Stimulated activated CD8-positive, alpha-beta memory T cell treated with anti-CD3 and anti-CD28 coated beads, Interleukin-7, amount 100 ng/mL, for 24 hours (primary cell): ENCODE data around the gene CACTIN.
A peak's percentile ranks its signal among the peaks of the same experiment; 100 is the strongest.
"Not testable (repeated sequence)": the region's sequence is repeated elsewhere in the genome, so short reads cannot be mapped to it uniquely, and the experiment has no call there.

ENCODE experiments used
- DNase-seq: peaks from one replicate; pipeline ENCODE4 v3.0.0-alpha.2; 2020; ENCODE audit warnings: low read depth

Gene CACTIN

DNA sequence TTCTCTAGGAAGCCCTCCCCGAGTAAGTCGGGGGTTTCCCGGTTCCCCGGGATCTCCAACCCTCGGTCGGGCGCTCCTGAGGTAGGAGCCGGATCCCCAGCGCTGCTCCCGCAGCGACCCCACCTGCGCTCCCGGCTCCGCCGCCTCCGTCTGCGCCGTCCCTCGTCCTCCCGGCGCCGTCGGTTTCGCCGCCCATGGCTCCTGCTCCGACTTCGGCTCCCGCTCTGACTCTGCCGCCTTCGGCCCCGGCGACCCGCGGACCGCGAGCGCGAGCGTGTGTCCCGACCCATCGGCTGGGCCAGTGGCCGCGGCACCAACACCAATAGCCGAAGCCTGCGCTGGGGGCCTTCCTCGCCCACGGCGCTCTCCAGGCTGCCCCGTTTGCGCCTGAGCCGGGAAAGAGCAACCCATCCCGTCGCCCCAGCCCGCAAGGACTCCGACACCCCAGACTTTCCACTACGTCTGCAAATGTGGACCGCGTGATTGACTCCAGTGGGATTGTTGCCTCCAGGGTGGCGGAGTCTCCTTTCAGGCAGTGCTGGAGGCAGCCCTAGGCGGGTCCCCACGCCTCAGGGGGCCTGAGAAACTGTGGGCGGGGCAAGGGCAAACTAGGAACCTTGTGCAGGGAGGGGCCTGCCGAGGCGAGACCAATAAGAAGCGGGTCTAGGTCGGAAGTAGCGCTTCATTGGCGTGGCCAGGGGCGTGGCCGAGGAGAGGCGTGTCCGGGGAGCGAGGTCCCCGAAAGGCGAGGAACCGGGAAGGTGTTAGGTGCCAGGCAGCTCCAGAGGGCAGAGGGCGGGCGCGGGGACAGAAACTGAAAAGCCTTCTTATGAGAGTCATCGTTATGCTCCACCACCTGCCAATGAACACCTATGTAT, at the start of gene CACTIN:
TSS of gene CACTIN (minus strand) at position 318 of the 878 bp plus-strand sequence. CDS start at position 290, 28 bp downstream.
- peak; percentile 97 for DNase-seq

DNA sequence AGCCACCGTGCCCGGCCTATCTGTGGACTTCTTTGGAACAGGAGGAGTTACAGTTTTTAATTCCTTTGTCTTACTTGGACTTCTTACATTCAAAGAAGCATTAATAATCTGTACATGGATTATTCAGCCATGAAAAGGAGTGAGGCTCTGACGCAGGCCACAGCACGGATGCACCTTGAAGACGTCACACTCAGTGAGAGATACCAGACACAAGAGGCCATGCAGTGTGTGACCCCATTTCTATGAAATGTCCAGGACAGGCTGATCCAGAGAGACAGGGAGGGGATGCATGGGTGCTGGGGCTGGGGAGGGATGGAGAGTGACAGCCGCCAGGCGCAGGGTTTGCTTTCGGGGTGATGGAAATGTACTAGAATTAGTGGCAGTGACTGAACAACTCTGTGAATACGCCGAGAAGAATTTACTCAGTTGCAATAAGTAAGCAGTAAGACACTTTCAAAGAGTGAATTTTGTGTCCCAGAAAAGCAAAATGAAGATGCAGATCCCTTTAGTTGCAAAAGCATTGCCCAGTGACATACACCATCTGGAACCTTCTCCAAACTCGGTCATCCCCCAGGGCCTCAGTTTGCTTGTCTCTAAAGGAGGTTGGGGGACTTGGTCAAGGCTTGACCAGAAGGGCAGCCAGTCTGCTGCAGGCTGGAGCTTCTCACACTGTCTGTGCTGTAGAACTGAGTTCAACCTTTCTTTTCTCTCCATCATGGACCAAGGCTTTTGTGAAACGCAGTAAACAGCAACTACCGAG, 48.4 kb upstream of the CACTIN start:
- DNase-seq, result no peak

DNA sequence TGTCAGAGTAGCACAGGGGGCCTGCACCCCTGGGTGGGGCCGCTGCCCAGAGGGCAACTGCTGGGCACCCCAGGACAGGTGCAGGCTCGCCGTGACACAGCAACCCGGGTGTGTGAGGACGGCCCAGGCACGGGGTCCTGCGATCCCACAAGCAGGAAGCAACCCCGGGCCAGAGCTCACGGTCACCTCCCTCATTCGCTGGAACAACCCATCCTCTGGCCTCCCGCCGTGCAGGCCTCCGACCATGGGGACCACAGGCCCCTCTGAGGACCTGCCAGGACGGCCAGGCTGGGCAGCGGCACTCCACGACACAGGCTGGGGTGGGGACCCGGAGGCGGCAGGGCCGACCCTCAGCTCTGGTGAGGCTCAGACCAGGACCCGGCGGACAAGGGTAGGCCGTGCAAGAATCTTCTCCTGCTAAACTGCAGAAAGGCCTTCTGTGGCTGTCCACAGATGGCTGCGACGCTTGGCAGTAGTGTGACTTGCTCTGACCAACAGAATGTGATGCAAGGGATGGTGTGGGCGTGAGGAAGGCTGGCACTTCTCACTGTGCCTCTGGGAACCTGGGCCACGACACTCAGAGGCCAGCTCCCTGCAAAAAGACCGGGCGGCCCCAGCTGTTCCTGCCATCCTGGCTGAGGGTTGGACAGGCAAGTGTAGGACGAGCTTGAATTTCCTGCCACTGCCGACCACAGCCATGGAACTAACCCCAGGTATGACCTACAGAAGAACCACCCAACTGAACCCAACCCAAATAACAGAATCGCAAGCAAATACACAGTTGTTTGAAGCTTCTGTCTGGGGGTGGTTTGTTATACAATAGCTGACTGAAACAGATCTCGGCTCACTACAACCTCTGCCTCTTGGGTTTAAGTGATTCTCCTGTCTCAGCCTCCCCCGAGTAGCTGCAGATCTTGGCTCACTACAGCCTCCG, 47.2 kb upstream of the CACTIN start:
- DNase-seq, result no peak

DNA sequence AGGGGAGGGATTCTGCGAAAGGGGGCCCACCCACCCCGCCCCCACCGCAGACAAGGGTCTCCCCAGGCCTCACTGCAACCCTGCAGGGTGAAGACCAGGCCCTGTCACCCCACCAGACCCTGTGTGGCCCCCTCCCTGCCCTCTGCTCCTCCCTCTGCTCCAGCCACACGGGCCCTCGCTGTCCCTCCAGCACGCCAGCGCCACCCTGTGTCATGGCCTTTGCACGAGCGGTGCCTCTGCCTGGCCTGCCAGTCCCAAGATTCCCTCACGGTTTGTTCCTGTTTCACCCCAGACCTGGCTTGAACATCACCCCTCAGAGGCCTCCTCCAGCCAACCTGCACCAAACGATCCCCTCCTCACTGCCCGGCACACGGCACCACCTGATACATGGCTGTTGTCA, 46.4 kb upstream of the CACTIN start:
- DNase-seq, result no peak

DNA sequence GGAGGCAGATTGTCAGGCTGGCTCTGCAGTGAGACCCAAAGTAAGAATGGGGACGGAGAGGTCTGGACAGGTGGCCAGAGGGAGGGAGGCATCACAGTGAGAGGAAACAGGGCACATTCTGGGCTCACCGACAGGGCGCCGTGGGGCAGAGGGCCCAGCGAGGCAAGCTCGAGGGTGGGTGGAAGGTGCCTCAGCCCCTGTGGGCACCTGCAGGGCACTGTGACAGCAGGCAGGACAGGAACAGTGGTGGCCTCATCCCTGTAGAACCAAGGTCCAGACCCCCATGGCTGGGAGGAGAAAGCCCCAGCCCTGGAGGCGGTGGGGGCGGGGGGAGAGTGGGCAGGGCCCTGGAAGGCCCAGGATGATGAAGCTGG, 46.0 kb upstream of the CACTIN start:
- DNase-seq, result no peak

DNA sequence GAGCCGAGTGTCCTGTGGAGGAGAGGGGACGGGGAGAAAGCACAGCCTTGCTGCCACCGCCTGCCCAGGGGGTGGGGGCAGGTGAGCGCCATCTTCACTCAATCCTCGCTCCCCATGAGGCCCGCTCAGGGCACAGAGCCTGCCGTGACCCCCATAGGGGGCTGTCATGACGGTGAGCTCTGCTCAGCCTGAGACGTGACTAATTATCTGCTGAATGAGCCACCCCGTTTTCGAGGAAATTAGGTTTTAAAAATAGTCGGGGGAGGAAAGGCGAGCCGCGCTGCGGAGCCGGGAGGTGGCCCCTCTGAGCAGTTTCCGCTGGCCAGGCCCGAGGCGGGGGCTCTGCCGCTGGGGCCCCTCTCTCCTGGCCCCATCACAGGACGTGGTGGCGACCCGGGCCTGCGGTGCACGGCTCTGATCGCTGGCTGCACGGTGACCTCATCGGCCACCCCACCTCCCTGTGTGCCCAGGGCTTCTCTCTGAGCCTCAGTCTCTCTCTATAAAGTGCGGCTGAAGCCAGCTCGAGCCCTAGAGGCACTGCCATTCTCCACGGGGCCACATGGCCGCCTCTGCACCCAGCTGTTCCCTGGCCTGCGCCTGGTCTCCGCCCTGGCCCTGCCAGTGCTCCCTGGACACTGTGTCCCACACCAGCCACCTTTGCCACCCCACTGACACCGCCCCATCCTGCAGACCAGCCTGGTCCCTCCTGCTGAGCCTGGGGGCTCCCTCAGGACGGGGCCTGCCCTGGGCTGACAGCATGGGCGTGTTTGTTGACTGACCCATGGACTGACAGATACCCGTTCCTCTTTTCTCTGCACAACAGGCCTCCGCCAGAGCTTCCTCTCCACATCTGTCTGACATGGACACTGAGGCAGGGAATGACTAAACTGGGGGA, 45.3 kb upstream of the CACTIN start:
- DNase-seq, result no peak

DNA sequence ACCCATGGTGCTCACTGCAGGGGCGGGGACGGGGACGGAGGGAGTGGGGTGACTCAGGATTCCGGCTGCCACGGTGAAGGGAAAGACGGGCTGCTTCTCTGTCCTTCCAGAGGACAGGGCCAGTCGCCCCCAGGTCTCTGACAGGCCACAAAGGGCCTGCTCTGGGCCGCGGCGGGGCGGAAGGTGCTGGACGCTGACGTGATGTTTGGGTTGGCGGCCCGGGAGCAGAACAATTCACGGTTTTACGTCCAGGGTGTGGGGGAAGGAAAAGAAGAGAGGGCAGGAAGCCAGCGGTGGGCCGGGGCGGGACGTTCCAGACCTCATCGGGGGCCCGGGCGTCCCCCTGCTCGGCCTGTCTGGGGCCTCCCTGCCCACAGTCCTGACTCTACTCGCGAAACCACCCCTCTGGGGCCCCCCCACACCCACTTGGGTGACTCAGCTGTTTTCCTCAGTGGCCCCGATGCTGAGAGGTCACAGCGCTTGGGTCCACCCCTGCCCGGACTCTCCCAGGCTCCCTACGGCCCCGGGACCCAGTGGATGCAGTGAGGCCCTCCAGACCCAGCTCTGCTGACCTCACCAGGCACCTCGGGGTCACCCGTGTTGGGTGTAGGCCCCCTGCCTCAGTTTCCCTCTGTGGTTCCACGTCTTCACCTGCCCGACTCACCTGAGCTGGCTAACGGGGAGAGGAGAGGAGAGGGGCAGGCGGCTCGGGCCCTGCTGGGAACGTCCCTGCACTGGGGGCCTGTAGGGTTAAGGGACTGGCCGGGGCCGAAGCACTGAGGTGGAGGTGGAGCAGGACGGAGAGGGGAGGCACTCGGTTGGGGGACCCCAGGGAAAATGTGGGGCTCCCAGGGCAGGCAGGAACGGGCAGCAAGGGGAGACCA, 44.4 kb upstream of the CACTIN start:
- DNase-seq, result peak; percentile 31

DNA sequence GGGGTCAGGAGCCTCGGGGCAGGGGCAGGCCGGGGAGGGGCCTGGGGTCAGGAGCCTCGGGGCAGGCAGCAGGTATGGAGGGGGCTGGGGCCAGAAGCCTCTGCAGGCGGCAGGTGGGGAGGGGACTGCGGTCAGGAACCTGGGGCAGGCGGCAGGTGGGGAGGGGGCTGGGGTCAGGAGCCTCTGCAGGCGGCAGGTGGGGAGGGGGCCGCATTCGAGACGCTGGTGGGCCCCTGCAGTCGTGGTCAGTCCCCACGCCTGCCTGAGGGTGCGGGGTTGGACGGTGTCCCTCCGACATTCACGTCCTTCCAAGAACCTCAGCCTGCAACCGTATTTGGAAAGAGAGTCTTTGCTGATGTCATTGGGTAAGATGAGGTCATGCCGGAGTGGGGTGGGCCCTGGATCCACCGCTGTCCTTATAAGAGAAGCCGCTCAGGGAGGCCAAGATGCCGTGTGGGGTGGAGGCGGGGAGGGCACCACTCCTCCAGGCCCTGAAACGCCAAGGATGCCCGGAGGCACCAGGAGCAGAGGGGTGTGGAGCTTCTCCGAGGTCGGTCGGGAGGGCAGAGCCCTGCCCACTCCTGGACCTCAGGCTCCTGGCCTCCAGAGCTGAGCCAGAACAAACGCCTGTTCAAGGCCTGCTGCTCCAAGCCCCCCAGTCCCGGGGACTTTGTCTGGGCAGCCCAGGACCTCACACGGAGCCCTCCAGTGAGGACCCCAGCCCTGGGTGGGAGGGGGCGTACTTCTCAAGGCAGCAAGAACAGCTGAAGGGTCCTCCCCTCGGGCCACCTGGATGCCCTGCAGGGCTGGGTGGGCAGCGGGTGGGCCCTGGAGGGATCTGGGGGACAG, 43.6 kb upstream of the CACTIN start:
- DNase-seq, result no peak

DNA sequence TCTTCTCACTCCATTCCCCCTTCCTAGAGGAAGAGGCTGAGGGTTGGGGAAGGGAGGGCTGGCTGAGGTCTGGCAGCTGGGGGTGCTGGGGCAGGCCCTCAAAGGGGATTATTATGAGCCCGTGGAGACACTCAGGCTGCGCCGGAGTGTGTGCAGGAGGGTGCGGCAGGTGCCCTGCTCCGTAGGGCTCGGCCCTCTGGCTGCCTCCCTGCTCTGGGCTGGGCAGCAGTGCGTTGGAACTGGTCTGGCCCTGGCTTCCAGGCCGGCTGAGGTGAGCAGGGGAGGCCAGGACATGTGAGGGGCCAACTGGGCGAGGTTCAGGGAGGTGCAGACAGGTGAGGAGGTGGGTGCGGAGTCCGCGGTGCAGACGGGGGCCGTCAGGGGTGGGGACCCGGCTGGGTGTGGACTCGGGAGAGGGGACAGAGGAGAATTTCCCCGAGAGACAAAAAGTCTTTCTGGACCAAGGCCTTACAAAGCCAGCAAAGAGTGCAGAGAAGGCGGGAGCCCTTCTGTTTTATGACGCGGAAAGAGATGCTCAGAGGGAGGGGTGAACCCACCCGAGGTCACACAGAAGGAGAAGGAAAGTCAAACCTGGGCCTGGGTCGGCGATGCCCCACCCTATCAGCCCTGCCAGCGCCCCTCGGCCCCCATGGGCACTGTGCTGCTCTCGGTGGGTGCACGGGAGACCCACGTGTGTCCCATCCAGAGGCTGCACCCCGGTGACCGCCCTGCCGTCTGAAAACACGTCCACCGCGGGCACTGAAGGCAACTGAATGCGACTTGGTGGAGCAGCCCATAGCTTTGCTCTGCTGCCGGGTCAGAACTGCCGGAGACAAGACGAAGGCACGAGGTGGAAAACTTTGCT, 42.7 kb upstream of the CACTIN start:
- DNase-seq, result no peak

DNA sequence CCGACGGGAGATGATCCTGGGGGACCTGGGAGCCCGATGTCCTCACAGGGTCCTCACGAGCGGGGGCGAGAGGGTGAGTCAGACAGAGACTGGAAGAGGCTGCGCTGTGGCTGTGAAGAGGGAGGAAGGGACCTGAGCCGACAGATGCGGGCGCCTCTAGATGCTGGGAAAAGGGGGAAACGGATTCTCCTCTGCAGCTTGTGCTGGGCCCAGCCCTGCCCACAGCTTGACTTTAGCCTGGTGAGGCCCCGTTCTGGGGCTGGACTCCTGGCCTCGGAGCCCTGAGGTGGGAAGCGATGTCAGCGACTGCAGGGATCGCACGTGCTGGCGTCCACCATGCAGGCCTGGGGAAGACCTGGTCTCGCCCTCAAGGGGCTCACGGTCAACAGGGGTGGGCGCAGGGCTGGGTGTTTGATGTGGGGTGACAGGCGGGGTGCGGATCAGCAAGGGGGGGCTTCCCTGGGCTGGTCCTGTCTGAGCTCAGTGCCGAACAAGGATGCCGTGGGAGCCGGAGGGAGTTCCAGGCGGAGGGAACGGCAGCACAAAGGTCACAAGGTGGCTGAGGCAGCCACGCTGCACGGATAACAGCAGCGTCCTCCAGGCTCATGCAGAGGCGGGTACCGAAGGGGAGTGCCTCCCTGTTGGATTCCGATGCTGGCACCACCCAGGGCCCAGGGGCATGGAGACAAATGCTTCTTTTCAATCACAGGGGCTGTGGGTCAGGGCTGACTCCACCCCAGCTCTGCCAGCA, 41.9 kb upstream of the CACTIN start:
- DNase-seq, result no peak

DNA sequence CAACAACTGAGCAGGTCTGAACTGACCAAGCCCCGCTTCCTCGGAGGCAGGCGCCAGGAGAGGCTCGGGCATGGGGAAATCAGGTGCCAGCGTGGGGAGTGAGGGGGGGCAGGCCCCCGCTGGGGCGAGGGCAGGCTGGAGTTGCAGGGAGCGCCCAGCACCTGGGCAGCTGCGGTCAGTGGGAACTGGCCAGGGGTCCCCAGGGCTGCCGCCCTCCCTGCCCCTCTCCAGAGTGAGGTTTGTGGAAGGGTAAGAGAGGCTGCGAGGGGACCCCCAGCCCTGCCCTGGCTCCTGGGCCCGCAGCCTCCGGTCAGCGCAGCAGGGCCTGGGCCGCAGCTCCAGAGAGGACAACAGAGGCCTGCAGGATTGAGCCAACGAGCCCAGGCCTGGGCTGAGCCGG, 41.2 kb upstream of the CACTIN start:
- no peak for DNase-seq

DNA sequence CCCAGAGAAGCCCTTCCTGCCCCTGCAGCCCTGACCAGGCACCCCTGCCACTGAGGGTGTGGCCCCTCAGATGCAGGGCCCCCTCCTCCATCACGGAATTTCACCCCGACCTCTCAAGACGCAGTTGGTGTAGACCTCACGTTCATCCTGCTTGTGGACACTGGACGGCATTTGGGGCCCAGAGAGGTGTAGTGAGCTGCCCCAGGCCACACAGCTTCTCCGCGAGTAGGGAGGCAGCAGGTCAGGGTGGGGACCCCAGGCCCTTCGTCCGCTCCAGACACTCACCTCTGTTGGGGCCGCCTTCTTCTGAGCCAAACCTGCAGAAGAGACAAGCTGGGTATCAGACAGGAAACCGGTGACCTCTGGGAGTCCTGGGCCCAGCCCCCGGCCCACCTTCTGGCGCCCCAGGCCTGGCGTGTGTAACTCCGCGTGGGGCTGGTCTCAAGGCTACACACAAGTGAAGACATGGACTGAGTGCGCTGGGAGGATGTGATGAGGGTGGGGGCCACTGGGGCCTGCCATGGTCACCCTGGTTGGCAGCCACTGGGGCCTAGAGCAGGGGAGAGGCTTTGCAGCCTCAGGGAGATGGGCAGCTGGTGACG, 40.5 kb upstream of the CACTIN start:
- no peak for DNase-seq

DNA sequence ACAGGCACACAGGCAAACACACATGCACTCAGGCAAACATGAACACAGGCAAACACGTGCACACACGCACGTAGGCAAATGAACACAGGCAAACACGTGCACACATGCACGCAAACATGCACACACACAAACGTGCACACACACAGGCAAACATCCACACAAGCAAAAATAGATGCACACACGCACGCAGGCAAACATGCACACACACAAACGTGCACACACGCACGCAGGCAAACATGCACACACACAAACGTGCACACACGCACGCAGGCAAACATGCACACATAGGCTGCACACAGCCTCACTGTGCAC, 39.9 kb upstream of the CACTIN start:
- not testable (repeated sequence) for DNase-seq

DNA sequence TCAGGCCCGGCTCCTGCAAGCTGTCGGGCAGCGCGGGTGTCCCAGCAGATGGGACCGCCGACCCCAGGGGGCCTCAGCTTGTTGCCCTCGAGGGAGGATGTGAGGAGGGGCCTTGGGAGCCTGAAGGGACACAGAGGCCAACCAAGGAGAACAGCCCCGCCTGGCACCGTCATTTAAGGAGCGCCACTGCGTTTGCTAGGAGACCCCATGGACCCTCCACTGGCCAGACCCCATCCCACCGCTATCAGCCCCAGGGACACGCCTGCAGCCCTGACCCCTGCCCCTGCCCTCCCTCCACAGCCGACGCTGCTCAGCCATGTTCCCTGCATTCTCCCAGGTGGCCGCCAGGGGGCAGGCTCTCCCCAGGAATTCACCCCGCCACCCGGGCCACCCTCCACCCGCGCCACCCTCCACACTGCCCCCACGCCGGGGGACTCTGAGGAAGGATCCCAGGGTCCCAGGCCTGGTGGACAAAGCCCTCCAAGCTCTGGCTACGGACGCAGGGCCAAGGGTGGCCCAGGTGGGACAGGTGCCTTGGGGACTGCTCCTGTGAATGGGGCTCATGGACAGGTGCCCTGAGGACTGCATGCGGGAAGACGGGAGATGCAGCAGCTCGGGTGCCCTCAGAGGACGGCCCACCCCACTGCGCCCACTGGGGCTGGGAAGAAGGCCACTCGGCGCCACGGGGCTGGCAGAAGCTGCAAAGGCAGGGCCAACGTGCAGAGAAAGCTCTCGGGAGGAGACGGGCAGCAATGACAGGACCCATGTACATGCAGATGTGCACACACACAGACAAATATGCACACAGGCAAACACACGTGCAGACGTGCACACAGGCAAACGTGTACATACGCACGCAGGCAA, 39.3 kb upstream of the CACTIN start:
- peak; percentile 61 for DNase-seq

DNA sequence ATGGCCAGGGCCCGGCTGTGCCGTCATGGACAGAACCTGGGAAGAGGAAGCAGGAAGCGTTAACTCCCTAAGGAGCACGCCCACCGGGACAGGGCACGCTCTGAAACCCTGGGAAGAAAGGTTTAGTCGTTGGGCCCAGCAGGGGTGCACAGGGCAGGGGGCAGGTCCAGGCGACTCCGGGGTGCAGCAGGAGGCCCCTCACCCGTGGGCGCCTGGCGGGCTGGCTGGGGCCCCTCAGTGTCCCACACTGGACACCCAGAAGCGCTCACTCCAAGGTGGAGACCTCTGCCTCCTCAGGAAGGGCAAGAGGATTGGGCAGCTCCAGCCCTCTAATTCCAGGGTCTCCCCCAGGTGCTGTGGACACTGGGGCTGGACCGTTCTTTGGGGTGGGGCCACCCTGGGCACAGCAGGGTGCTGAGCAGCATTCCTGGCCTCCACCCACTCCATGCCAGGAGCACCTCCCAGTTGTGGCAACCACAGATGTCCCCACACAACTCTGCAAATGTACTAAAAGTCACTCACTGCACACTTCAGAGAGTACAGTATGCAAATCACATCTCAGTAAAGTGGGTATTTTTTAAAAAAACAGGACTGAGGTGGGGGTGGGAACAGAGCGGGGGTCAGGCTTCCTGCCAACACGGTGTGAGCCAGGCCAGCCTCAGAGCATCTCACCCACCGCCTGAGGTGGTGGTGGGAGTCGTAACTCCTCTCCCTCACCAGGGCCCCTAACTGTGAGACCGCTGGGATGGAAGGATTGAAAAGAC, 38.5 kb upstream of the CACTIN start:
- no peak for DNase-seq
